HG03039 (cell line): ENCODE results near the gene UMODL1.

Source experiments
- ATAC-seq: cut with Tn5 transposase; IDR thresholded peaks from one replicate; pipeline ENCODE4 v1.9.1; 2021; ENCODE audit warnings: mild to moderate bottlenecking, moderate library complexity; ENCODE audit not compliant: unreplicated experiment

The UMODL1 gene

DNA sequence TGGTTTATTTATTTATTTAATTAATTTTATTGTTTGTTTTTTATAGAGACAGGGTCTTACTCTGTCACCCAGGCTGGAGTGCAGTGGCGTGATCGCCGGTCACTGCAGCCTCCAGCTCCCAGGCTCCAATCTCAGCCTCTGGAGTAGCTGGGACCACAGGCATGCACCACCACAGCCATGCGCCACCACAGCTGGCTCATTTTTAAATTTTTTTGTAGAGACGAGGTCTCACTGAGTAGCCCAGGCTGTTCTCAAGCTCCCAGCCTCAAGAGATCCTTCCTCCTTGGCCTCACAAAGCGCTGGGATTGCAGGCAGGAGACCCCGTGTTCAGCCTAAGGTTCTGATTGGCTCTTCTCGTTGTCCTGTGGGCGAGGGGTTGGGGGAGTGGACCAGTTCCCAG is 22.1 kb downstream of the UMODL1 start:
- ATAC-seq, result no peak

DNA sequence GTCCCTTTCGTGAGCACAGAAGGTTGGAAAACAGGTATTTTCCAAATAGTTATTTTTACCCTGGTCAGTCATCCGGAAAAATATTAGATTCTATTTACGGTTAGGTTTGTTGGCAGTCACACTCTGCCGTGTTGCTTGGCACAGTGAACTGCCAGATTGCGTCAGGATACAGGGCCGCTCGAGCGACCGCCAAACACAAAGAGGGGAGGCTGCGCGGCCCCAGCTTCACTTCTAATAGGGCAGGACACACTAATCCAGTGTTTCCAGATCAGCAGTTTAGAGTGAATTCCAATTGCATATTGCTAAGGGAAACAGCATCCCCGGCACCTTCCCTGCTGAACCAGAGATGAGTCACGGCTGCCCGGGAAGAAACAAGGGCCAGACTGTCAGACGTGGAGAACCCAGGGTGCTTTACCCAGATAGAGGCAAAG is 22.9 kb downstream of the UMODL1 start:
- ATAC-seq, result no peak

DNA sequence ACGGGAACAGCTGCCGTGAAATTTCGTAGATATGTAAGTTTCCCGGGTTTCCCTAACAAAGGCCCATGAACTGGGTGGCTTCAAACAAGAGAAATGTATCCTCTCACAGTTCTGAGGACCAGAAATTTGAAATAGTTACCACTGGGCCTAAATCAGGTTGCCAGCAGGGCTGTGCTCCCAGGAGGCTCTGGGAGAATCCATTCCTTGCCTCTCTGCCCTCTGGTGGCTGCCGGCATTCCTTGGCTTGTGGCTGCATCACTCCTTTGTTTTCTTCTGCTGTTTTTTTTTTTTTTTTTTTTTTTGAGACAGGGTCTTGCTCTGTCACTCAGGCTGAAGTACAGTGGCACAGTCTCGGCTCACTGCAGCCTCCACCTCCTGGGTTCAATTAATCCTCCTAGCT is 23.7 kb downstream of the UMODL1 start:
- no peak for ATAC-seq

DNA sequence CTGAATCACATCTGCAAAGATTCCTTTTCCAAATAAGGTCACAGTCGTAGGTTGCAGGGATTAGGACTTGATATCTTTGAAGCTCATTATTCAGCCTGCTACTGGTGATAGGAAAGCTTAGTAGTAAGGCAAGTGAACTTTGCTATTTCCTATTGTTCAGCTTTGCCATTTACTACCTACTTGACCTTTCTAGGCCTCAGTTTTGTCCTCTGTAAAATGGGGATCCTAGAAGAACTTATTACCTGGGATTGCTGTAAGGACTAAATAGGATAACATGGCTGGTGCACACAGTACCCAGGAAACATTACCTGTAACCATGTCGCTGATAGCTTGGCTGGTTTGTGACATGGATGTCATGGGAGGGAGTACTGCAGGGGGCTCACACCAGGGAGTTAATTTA is 24.5 kb downstream of the UMODL1 start:
- no peak for ATAC-seq

DNA sequence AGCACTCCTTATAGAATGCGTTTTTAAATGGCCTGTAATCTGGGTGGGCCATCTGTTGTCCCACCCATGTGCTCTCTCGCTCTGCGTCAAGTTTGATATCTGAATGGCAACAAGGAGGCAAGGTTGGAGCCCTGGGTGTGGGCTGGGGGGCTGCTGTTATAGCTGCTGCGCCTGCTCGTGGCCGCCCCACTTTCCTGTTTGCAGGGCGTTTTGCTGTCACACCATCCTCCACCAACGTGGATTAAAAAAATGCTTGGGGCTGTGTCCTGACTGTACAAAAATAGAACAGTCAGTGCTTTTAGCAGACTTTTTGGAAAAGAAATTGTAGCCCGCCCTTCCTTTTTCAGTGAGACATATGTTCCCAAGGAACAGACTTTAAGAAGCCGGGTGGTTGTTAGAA is 25.4 kb downstream of the UMODL1 start:
- ATAC-seq, result no peak

DNA sequence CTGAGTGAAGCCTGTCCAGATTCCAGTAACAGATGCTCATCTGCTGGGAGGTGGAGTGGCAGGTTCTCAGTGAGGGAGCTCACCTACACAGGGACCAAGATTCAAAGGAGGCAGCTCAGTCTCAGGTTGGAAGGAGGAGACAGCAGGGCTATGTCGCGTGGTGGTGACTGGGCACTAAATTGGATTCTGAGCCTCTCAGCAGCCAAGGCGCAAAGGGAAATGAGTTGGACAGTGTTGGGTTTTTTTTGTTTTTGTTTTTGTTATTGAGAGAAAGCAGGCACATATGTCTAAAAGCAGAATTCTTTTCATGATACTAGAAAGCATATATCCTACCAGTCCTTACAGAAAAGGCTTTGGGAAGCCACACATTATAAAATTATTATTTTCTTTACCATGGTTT is 26.2 kb downstream of the UMODL1 start:
- ATAC-seq, result no peak

DNA sequence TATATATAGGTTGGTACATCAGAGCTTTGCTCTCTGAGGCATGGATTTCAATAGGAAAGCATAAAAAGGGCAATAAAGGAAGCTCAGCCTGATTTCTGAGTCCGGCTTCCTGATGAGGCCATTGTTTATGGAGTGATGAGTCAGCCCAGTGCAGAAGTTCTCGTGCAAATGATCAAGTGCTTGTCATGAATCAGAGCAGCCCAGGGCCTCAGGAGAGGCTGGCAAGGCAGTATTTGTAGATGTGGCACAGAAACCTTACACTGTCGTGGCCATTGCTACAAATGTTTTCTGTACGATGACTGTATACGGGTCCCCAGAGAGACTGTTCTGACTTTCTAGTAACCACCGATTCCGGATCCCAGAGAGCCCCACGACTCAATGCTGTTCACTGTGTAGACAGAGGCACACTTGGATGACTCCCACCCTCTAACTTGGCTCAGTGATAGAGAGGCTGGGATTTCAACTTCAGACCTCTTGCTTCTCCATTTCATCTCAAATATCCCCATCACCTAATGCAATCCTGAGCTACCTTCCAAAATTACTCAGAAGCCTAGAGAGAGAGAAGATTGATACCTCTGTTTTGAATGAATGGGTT is 26.8 kb downstream of the UMODL1 start:
- no peak for ATAC-seq

DNA sequence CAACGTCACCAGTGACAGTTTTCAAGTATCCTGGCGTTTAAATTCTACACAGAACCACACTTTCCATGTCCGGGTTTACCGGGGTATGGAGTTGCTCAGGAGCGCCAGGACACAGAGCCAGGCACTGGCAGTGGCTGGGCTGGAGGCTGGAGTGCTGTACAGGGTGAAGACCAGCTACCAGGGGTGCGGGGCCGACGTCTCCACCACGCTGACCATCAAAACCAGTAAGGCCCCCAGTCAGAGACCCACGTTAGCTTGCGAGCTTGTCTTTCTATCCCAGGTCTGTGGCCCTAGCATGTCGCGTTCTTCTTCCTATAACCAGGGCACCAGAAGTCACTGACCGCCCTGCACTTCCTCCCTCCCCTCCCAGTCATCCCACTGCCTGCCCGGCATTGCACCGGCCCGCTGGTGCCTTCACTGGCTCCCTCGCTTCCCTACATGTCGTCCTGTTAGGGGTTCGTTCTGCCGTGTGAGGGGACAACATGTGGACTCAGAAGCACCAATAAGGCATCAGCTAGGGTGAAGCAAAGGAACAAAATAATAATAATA is 27.9 kb downstream of the UMODL1 start:
- no peak for ATAC-seq

DNA sequence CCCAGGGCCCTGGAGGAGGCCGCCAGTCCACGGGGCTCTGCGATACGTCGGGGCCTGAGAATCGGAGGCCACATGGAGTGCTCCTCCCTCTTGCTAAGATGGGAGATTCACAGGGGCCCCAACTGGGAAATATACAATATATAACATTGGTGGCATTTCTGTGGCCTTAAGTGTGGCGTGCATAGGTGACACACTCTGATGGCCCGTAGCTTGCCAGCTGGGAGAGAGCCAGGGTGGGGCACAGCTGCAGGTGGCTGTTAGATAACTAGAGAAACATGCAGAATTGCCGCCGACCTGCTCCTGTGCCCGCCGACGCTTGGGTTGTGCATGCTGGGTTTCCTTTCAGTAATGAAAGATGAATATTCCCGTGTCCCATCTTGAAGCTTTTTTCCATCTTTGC is 30.1 kb downstream of the UMODL1 start:
- no peak for ATAC-seq

DNA sequence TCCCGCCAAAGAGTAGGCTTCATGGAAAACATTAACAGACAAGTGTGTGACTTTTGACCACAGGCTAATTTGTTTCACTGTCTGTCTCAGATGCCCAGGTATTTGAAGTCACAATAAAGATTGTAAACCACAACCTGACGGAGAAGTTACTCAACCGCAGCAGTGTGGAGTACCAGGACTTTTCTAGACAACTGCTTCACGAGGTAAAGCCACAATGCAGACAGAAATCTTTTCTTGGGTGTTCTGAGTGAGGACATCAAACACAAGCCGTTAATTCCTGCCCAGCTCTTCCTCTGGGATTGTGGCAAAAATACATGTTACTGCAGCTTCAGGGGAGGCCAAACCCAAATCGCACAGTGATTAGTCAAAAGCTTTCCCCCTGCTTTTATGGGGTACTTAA is 31.0 kb downstream of the UMODL1 start:
- no peak for ATAC-seq

DNA sequence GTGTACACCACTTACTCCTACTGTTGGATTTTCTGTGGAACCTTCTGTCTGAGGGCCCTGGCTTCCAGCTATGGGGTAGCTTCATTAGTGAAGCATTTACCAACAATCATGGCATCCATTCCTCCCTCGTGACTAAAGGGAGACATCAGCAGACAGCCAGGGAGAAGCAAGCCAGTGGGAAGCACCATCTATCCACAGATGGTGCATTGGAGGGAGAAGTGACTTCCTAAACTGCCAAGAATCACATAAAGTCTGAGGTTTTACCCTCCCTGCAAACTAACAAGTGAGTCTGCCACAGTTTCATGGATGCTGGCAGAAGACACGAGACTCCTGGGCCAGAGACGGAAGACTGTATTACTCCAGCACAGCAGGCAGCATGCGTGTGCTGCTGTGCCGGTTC is 31.4 kb downstream of the UMODL1 start:
- no peak for ATAC-seq

DNA sequence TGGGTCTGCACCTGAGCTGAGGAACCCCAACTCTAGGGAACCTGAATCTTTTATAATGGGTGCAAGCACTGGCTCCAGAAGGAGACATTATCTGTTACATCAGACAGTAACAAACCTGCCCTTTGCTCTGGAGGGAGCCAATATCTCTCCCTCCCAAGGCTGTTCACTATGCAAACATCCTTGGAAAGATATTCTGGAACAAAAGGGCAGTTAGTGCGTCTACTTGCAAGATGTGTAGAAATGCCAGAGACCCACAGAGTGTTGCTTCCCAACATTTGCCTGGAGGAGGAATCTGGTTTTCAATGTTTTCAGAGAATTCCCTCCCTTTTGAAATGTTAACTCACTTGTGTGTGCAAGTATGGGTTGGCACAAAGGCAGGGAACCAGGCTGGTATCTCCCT is 31.9 kb downstream of the UMODL1 start:
- no peak for ATAC-seq

DNA sequence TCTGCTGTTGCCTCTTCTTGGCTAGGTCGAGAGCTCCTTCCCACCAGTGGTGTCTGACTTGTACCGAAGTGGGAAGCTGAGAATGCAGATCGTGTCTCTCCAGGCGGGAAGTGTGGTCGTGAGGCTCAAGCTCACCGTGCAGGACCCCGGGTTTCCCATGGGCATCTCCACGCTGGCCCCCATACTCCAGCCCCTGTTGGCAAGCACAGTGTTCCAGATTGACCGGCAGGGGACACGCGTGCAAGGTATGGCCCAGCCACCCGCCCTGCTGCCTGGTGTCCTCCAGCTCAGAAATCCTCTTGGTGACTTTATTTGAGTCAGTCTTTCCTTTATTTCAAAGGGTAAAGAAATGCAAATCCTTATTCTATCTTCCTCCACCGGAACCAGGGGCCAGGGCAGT is 32.7 kb downstream of the UMODL1 start:
- no peak for ATAC-seq

DNA sequence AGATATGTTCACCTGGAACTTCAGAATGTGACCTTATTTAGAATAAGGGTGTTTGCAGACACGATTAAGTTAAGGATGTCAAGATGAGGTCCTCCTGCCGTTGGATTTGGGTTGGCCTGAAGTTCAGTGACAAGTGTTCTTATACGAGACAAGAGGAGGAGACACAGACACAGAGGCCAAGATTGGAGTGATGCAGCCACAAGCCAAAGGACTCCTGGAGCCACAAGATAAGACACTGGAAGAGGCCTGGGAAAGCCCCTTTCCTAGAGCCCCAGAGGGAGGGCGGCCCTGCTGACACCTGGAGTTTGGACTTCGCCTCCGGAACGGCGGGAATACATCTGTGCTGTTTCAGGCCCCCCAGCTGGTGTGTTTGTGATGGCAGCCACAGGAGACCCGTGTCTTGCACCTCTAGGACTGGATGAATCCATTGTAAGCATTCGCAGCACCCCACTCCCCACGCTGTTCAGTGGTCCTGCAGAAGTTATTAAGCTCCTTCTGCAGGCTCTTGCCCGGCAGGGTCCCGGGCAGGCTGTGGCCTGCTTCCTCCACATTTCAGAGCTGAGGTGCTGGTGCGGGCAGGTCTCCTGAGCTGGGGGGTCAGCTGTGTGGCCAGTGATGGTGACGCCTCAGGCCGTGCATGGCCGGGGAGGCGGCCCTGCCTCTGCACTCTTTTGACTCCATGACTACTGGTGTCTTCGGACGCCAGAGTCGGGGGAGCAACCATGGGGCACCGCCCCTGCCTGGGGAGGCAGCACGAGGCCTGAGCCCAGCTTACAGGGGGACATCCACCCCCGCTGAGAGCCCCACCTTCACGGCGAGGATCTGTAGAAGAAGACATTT is 34.6 kb downstream of the UMODL1 start:
- no peak for ATAC-seq

DNA sequence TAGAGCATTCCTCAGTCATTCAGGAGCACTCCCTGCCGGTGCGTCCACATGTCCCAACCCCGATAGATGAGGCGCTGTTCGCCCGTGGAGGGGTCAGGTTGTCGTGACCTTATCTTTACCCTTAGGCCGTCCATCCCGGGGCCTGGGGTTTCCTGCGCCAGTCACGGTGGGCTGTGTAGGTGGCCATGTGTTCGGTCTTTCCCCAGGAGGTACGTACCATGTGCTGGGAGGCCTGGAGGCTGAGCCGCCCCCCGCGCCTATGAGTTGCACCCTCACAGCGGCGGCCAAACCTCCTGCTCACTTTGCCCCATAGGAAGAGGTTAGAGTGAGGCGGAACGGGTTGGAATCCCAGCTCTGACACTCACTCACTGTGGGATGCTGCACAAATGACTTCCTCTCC is 35.3 kb downstream of the UMODL1 start:
- ATAC-seq, result no peak

DNA sequence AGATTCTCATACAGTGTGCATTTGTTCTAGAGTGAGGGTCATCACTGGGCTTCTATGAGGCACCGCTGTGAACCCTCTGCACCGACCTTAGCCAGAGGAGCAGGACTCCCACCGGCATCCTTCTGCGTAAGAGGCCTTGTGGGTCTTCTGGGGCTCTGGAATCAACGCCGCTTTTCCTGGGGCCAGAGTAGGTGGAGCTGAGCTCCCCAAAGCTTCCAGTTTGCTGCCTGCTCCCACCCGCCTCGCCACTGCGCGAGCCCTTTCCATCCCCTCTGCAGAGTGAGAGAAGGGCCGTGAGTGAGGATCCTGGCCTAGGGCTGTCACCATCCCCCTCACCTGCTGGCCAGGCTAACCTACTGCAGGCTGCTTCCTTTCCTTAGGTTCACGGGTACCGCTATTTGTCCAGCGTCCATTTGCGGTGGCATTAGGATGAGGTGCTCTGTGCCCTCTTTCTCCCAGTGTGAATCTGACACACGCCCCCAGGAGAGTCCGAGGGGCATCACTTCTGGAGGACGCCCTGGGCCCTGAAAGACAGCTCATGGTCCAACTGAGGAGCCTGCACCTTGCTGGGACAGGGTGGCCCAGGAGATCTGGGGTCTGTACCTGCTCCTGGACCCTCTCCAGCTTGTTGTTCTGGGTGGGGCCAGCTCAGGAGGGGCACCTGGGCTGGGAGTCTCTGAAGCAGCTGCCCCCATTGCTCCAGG is 36.2 kb downstream of the UMODL1 start:
- no peak for ATAC-seq

DNA sequence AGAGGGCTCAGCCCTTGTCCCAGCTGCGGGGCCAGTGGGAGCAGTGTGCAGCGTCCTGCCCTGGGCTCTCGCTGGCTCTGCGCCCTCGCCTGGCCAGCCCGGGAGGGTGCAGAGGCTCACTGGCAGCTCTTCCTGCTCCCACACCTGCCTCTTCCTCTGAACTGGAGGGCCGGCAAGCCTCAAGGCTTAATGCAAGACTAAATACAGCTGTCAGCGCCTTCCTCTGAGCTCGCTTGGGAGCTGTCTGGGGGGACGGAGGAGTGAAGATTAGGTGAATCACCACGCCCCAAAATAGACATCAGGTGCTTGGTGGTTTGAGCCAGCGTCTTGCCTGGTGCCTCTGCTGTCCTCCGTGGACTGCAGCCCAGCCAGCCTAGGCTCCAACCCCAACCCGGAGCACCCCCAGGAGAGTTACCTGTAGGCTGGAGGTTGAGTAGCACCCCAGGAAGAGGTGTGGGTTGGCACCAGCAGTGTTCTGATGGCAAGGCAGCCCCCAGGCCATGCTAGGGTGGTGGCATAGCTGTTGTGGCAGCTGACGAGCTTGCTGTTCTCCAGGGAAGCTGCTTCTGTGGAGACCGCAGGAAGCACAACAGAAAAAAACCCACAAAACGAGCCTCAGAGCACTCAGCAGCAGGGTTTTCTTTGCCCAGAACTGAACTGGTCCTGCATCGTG is 36.9 kb downstream of the UMODL1 start:
- peak; percentile 74 for ATAC-seq

DNA sequence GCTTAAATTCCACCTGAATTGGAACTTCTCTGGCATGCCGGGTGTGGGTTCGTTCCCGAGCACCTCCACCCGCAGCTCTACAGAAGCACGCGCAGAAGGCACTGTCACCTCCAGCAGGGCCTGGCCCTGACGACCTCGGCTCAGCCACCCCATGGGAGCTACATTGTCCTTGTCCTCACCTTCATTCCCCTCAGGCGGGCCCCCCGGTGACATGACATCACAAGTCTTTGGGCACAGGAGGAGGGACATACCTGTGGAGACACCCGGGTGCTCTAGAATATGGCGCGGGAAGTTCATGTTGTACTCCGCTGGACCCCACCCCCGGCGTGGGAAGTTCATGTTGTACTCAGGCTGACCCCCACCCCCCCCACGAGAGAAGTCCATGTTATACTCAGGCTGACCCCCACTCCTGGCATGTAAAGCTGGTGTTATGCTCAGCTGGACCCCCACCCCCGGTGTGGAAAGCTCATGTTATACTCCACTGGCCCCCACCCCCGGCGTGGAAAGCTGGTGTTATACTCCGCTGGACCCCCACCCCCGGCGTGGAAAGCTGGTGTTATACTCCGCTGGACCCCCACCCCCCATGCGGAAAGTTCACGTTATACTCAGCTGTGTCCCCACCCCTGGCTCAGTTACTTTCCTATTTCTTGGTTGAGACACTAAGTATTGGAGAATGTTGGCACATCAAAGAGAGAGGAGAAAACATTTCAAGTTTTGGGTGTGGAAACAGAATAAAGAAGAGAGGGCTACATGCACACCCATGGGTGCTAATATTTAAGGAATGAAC is 37.6 kb downstream of the UMODL1 start:
- ATAC-seq, result no peak

DNA sequence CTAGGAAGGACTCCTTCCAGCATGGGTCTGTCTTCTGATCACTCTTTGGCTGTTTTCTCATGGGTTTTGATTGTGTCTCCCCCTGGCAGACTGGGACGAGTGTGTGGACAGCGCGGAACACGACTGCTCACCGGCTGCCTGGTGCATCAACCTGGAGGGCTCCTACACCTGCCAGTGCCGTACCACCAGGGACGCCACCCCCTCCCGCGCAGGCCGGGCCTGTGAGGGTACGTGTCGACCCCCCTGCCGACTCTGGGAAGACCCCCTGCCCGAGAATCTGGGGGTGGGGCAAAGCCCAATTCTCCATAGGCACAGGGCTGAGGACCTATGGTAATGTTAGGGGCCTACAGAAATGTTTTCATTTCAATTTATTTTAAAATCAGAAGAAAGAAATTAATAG is 38.4 kb downstream of the UMODL1 start:
- no peak for ATAC-seq

DNA sequence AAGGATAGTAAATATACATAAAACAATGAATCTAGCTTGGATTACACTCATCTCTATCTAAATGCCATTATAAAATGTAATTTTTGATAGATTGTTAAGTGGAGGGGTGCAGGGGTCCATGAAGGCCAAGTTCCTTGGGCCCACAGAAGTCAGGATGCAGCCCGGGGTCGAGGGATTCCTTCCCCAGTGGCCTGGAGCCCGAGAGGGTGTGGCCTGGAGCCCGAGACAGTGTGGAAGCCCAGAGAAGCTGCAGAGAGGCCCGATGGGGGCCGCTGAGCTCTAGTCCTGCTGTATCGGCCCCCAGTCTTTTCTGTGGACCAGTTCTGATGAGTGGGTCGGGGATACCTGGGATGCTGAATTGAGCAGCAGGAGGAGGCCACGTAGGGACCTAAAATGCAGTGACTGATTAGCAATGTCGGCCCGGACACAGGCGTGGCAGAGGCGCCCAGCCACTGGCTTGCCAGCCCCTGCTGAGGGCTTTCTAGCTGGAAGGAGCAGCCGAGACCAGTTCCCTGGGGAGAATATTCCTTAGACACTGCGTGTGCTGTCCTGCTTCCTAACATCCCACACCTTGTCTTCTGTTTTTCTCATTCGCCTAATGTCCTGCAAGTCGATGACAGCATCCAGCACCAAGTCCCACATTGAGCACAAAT is 38.9 kb downstream of the UMODL1 start:
- ATAC-seq, result no peak
